Activated T-cell treated with anti-CD3 and anti-CD28 coated beads, Interleukin-2, amount 50 U/mL, for 72 hours (primary cell): ENCODE results near the gene AMBRA1. TPM values are rescaled to one million over a fixed set of nuclear protein-coding genes. Genes with fewer than 3 reads are reported as not detected.

Source experiments
- ATAC-seq, 2 donors: fragments of 150-1000 bp; cut with Tn5 transposase; replicated peaks in 1 of 2; 2 replicates each; pipeline ENCODE4 v1.10.0; 2021; ENCODE audit warnings: moderate library complexity in 2 of 2, mild to moderate bottlenecking in 1 of 2
- DNase-seq, 2 donors: peaks; one replicate each; pipeline ENCODE4 v3.0.0; 2021 to 2022; ENCODE audit warnings: mixed read lengths in 1 of 2
- H3K27ac Mint-ChIP-seq: one replicate; pipeline ENCODE4 v1.8.0; 2022; ENCODE audit warnings: mild to moderate bottlenecking, moderate library complexity, mixed read lengths
- H3K27me3 Mint-ChIP-seq: one replicate; pipeline ENCODE4 v1.8.0; 2022; ENCODE audit warnings: low read depth, mixed read lengths
- H3K36me3 Mint-ChIP-seq, 2 donors: one replicate each; pipeline ENCODE4 v1.8.0; 2022; ENCODE audit warnings: mixed read lengths in 2 of 2, mild to moderate bottlenecking in 1 of 2; ENCODE audit not compliant: insufficient read depth in 2 of 2
- H3K4me1 Mint-ChIP-seq: one replicate; pipeline ENCODE4 v1.8.0; 2022; ENCODE audit warnings: low read depth, mixed read lengths
- H3K4me3 Mint-ChIP-seq, 2 donors: one replicate each; pipeline ENCODE4 v1.8.0; 2022; ENCODE audit warnings: mild to moderate bottlenecking in 2 of 2, mixed read lengths in 2 of 2, moderate library complexity in 2 of 2
- H3K9me3 Mint-ChIP-seq, 2 donors: one replicate each; pipeline ENCODE4 v1.8.0; 2022; ENCODE audit warnings: mixed read lengths in 2 of 2
- total RNA-seq, 2 donors: library from RNA; stranded (reverse); gene quantifications; one replicate each; pipeline ENCODE4 v1.2.3, GENCODE V29; 2022

The AMBRA1 gene
- total RNA-seq, 2 donors from 2014 or later, result 32.2 to 35.2 TPM

DNA sequence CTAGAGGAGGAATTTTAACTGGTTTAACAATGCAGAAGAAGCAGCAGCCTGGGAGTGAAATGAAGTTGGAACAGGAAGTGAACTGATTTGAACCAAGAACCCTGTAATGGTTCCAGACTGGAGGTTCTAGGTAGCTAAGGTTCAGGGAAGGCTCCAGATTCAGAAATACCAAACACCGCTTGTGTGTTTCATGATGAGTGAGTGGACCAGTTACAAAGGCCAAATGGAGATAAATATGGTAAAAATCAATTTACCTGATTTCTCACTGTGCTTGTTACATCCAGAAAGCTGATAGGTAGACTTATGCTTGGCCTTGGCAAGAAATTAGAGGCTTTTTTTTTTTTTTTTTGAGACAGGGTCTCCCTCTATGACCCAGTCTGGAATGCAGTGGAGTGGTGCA, 36.4 kb upstream of the AMBRA1 start:
- Mint-ChIP-seq H3K4me1 (no peaks in the 10 kb centered on the region), H3K27ac (peak overlapping the region; percentile 50), H3K36me3 (peaks cover 5 to 7% of the 10 kb centered on the region in 2 donors), H3K9me3 (no peaks in the 10 kb centered on the region), H3K27me3 (no peaks in the 10 kb centered on the region), H3K4me3 (no peak overlapping the region)
- DNase-seq (no peak), ATAC-seq (no peak)

DNA sequence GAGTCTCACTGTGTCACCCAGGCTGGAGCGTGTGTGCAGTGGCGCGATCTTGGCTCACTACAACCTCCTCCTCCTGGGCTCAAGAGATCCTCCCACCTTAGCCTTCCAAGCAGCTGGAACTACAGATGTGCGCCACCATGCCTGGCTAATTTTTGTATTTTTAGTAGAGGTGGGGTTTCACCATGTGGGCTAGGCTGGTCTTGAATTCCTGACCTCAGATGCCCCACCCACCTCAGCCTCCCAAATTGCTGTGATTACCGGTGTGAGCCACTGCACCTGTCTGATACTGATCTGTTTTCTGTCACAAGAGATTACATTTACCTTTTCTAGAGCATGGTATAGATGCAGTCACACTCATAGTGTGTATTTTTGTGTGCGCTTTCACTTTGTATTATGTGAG, 35.1 kb upstream of the AMBRA1 start:
- H3K4me3 Mint-ChIP-seq, result no peak overlapping the region
- H3K36me3 Mint-ChIP-seq, result peaks cover 5 to 9% of the 10 kb centered on the region in 2 donors
- H3K9me3 Mint-ChIP-seq, result no peaks in the 10 kb centered on the region

DNA sequence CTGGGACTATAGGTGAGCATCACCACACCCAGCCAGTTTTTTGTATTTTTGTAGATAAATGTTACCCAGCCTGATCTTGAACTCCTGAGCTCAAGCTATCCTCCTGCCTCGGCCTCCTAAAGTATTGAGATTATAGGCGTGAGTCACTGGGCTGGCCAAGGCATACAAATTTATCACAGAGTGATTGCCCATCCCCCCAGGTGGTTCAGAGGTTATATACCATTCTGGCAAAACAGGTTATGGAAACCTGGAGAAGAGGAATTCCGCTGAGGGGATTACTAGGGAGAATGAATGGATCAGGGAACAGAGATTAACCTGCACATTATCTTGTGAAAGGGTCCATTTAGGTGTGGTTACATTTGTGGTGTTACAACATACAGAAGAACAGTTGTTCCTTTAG, 31.6 kb upstream of the AMBRA1 start:
- Mint-ChIP-seq H3K27ac (no peak overlapping the region), H3K27me3 (no peaks in the 10 kb centered on the region), H3K36me3 (peaks cover 4 to 9% of the 10 kb centered on the region in 2 donors), H3K4me3 (no peak overlapping the region), H3K4me1 (peaks cover 10% of the 10 kb centered on the region), H3K9me3 (no peaks in the 10 kb centered on the region)
- DNase-seq, result no peak
- no peak for ATAC-seq

More for the DNA sequence above, 35.1 kb upstream of the AMBRA1 start:
- Mint-ChIP-seq H3K4me1 (no peaks in the 10 kb centered on the region), H3K27ac (no peak overlapping the region), H3K27me3 (no peaks in the 10 kb centered on the region)
- ATAC-seq (no peak), DNase-seq (no peak)

DNA sequence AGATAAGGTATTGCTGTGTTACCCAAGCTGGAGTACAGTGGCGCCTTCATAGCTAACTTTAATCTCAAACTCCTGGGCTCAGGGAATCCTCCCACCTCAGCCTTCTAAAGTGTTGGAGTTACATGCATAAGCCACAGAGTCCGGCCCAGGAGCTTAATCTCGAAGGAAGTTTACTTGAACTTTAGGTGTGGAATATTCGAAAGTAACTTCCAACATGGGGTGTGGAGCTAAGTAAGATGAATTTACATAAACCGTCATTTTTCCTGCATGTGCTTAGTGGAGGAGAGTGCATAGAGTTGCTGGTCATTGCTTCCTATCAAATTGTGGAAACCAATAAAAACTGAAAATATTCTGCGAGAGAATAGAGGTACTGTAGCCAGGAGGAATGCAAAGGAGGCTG, 25.0 kb upstream of the AMBRA1 start:
- Mint-ChIP-seq H3K9me3 (no peaks in the 10 kb centered on the region), H3K4me1 (peaks cover 49% of the 10 kb centered on the region), H3K4me3 (peak overlapping the region; percentile 89 to 100), H3K27ac (peak overlapping the region; percentile 63), H3K36me3 (peaks cover 0 to 5% of the 10 kb centered on the region in 2 donors), H3K27me3 (no peaks in the 10 kb centered on the region)
- DNase-seq (no peak), ATAC-seq (no peak)

DNA sequence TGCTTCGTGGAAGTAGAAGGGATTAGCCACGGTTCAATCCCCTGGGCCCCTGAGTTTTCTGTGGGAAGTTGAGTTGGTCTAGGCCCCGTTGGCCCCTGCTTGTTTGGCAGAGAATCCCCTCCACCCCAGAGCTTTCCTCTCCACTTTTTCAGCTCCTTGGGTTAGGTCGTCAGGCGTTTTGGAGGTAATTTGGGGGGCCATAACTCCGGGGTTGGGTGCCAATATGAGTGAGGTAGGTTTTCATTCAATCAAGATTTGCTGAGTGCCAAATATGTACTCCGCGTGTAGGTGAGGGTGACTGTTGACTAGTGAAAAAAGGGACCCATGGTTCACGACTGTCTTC, 24.1 kb upstream of the AMBRA1 start:
- Mint-ChIP-seq H3K9me3 (no peaks in the 10 kb centered on the region), H3K27me3 (no peaks in the 10 kb centered on the region), H3K4me3 (peak overlapping the region; percentile 89 to 100), H3K36me3 (peaks cover 0 to 3% of the 10 kb centered on the region in 2 donors), H3K27ac (peak overlapping the region; percentile 100), H3K4me1 (peaks cover 49% of the 10 kb centered on the region)
- ATAC-seq (no peak), DNase-seq (no peak)

DNA sequence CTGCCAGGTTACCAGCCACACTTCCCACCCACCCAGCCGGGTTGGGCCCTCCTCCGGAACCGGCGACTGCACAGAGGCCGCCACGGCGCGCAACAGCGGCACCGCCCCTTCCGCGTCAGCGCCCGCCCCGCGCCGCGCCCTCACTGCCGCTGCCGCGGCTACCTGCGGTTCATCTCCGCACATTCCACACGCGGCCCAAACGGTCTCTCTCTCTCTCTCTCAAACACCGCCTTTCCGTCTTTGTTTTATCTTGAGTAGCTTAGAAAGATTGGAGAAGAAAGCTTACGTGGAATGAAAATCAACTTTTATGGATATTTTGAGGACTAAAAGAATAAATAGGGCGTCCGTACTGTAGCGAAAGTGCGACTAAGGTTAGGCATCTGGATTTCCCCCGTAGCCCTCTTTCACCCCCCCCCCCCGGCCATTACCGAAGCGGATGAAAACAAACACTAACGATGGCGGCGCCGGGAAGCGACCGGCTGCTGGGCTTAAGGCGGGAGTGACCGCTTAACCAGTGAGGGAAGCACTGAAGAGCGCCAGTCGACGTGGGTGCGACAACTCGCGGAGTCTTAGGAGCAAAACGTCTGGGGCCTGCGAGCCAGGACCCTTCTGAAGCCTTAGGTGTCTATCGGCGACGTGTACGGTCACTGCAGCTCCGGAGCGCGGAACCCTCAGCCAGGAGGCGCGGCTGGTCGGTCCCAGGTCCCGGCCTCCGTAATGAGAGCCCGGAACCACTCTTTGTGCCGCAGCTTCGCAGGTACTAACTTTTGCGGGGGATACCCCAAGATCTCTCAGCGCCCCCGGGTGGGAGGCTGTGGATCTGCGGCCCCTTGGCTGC, 23.5 kb upstream of the AMBRA1 start, which contains the start of the genes ATG13 and HARBI1:
Gene ATG13 (plus strand): TSS at position 420 of the 838 bp plus-strand sequence. CDS start 26,739 bp downstream, outside the sequence.
Gene HARBI1 (minus strand): TSS at position 94 of the 838 bp plus-strand sequence. CDS start 990 bp downstream, outside the sequence.
- ATAC-seq (peak; percentile 97 to 98), DNase-seq (peak; percentile 96 to 97)
- Mint-ChIP-seq H3K4me1 (peaks cover 49% of the 10 kb centered on the region), H3K36me3 (no peaks in the 10 kb centered on the region), H3K4me3 (peak within 1 kb of the TSS; percentile 89 to 100), H3K9me3 (no peaks in the 10 kb centered on the region), H3K27ac (peak within 1 kb of the TSS; percentile 100), H3K27me3 (no peaks in the 10 kb centered on the region)

DNA sequence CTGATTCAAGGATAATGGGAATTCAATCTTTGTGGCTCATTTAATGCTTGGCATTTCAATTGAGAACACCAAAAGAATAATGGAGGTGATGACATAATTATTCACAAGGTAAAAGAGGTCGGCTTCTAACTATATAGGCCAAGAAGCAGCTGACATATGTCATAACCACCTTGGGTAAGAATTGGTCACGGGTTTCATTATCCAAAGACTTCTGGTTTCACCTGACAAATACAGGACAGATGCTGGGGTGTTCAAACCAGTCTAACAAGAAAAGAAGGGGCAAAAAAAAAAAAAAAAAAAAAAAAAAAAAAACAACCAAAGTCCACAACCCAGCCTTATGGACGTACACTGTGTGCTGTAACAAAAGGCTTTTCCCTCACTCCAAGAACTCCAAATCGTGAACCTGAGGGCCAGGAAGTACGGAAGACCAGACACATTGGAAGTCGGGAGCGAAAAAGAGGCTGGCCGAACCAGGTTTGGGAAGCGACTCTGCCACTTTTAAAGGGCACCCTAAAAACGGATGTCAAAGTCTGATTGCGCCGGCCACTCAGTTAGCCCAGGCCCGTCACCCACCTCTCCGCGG, 22.8 kb upstream of the AMBRA1 start:
- peak overlapping the region; percentile 100 for H3K27ac Mint-ChIP-seq
- no peaks in the 10 kb centered on the region for H3K9me3 Mint-ChIP-seq
- H3K4me3 Mint-ChIP-seq, result peak overlapping the region; percentile 89 to 100
- ATAC-seq (peak; percentile 38 to 54), DNase-seq (peak; percentile 10 to 13)
- peaks cover 49% of the 10 kb centered on the region for H3K4me1 Mint-ChIP-seq
- H3K27me3 Mint-ChIP-seq, result no peaks in the 10 kb centered on the region
- H3K36me3 Mint-ChIP-seq, result no peaks in the 10 kb centered on the region

DNA sequence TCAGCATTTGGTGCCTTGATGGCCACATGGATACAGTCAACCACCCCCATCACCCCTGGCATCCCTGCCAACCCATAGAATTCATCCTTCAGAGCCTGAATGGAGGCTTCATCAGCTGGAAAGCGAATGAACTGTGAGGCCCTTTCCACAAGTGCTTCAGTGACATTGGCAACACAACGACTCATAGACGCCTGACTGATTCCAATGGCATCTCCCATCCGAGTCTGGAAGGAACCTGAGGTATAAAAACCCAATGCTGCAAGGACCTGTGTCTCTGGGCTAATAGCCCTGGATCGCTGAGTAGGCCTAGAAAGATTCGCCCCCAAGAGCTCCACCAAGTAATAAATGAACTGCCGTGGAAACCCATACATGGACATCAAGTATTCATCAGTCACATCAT, 21.9 kb upstream of the AMBRA1 start:
- Mint-ChIP-seq H3K9me3 (no peaks in the 10 kb centered on the region), H3K4me3 (peak overlapping the region; percentile 12 to 100), H3K4me1 (peaks cover 43% of the 10 kb centered on the region), H3K36me3 (no peaks in the 10 kb centered on the region), H3K27me3 (no peaks in the 10 kb centered on the region), H3K27ac (no peak overlapping the region)
- ATAC-seq (no peak), DNase-seq (no peak)

DNA sequence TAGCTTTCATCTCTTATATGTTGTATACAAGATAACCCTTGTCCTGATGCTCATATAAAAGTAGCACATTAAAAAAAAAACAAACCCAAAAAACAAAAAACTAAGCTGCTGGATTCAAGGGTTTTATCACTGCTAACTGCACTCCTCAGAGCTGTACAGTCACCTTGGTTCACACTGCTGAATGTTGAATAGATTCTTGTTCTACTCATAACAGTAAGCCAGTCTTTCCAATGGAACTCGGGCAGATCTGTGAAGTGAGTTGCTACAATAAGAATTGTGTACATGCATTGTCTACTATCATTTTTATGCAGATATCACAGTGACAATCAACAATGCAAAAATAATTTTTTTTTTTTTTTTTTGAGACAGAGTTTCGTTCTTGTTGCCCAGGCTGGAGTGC, 18.5 kb upstream of the AMBRA1 start:
- Mint-ChIP-seq H3K9me3 (no peaks in the 10 kb centered on the region), H3K4me3 (no peak overlapping the region), H3K27me3 (no peaks in the 10 kb centered on the region), H3K27ac (no peak overlapping the region), H3K4me1 (peaks cover 18% of the 10 kb centered on the region), H3K36me3 (no peaks in the 10 kb centered on the region)
- no peak for DNase-seq
- no peak for ATAC-seq

DNA sequence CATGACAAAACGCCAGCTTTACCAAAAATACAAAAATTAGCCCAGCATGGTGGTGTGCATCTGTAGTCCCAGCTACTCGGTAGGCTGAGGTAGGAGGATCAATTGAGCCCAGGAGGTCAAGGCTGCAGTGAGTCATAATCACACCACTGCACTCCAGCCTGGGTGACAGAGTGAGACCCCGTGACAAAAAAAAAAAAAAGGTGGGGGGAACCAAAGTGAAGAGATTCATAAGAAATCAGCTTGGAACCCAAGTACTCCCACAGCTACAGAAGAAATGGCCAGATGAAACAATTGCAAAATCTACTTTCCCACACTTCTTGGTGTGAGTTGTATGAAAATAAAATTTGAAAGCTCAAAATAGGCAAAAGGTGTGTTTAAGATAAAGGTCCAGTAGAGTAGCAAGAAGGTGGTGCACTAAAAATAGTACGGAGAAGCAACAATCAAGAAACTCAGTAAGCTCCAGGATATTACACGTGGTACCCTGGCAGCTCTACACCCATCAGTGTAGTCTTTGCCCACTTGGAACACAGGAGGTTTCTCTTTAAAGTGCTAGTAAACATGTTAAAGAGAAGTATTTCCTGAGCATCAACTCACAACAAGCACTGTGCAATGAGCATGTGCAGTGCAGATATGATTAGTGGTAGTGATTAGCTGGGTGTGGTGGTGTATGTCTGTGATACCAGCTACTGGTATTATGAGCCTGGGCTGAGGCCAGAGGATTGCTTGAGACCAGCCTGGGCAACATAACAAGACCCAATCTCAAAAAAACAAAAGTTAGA, 17.9 kb upstream of the AMBRA1 start:
- Mint-ChIP-seq H3K9me3 (no peaks in the 10 kb centered on the region), H3K27me3 (no peaks in the 10 kb centered on the region), H3K4me1 (peaks cover 18% of the 10 kb centered on the region), H3K27ac (no peak overlapping the region), H3K36me3 (no peaks in the 10 kb centered on the region), H3K4me3 (no peak overlapping the region)
- DNase-seq, result no peak
- no peak for ATAC-seq

DNA sequence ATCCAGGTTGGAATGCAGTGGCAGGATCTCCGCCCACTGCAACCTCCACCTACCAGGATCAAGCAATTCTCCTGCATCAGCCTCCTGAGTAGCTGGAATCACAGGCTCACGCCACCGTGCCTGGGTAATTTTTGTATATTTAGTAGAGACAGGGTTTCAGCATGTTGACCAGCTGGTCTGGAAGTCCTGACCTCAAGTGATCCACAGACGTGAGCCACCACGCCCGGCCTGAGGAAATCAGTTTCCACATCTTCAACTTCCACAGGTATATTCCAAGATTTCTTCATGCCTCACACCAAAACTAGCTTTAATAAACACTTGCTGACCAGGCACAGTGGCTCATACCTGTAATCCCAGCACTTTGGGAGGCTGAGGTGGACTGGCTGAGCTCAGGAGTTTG, 15.6 kb upstream of the AMBRA1 start:
- ATAC-seq (no peak), DNase-seq (no peak)
- no peaks in the 10 kb centered on the region for H3K36me3 Mint-ChIP-seq
- H3K4me3 Mint-ChIP-seq, result no peak overlapping the region
- H3K27me3 Mint-ChIP-seq, result no peaks in the 10 kb centered on the region
- no peak overlapping the region for H3K27ac Mint-ChIP-seq
- no peaks in the 10 kb centered on the region for H3K4me1 Mint-ChIP-seq
- no peaks in the 10 kb centered on the region for H3K9me3 Mint-ChIP-seq

DNA sequence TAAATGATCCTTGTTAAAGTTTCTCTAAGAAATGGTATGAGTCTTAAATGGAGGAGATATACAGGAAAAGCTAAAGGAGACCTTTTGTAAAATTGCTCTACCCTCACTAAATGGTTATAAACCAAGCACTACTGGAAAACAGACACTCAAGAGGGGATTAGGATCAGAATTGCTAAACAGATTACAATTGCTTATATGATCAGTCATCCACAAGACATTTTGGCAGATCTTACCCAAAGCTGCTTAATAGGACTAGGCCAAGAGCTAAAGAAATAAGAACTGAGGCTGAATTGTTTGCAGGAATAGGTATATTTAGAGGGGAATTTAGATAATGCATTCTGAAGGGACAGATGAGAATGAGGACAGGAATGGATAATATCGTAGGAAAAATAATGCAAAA, 13.7 kb upstream of the AMBRA1 start:
- H3K9me3 Mint-ChIP-seq, result no peaks in the 10 kb centered on the region
- no peaks in the 10 kb centered on the region for H3K36me3 Mint-ChIP-seq
- peaks cover 6% of the 10 kb centered on the region for H3K4me1 Mint-ChIP-seq
- peak overlapping the region; percentile 11 for H3K27ac Mint-ChIP-seq
- DNase-seq (no peak), ATAC-seq (no peak)
- no peak overlapping the region for H3K4me3 Mint-ChIP-seq
- H3K27me3 Mint-ChIP-seq, result no peaks in the 10 kb centered on the region

DNA sequence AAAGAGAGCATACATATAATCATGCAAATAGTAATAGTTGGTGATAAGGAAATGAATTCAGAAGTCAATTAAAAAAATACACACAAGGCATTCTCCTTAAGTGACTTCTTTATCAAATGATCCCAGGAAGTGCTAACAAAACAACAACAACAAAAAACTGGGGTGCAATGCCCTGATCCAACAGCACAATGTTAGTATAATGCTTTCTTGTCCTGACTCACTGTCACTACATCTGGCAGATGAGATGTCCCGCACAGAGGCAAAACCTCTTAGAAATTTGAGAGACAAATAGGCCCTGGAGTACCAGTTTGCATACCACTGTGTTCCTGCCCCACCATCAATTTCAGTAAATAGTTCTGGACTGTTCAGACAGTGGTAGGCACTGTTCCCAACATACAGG, 11.0 kb upstream of the AMBRA1 start:
- Mint-ChIP-seq H3K36me3 (no peaks in the 10 kb centered on the region), H3K4me1 (peaks cover 6% of the 10 kb centered on the region)

More for the DNA sequence above, 11.0 kb upstream of the AMBRA1 start:
- Mint-ChIP-seq H3K27me3 (no peaks in the 10 kb centered on the region), H3K9me3 (no peaks in the 10 kb centered on the region), H3K4me3 (no peak overlapping the region), H3K27ac (no peak overlapping the region)
- ATAC-seq (no peak), DNase-seq (no peak)
